Stimulated activated CD4-positive, alpha-beta T cell treated with anti-CD3 and anti-CD28 coated beads, Interleukin-15, amount 100 ng/mL, for 1 hour (primary cell): ENCODE results near the gene NME7.

Experiments used
- DNase-seq, 2 donors: peaks; one replicate each; pipeline ENCODE4 v3.0.0-alpha.2; 2020; ENCODE audit warnings: low read depth in 1 of 2, low spot score in 1 of 2

Gene NME7

GRCh38 chr1:169087876-169088275, 279.7 kb downstream of the NME7 start:
- DNase-seq: no peak

- DNase-seq: no peak
These were observed 280.8 kb downstream of the NME7 start for GRCh38 chr1:169086603-169087455.

GRCh38 chr1:169085911-169086310, 281.7 kb downstream of the NME7 start:
- no peak for DNase-seq
